Testis (tissue), 5 donors: ENCODE results near the gene CCDC144A. TPM values are rescaled to one million over a fixed set of nuclear protein-coding genes. Genes with fewer than 3 reads are reported as not detected.
"Not testable (repeated sequence)": the region's sequence is repeated elsewhere in the genome, so short reads cannot be mapped to it uniquely, and the experiment has no call there.

Experiments
- DNase-seq: peaks from one replicate; pipeline ENCODE4 v3.0.0-alpha.2; 2019
- H3K27ac ChIP-seq, 2 donors: fragments of 200-600 bp; sonication (generic); one replicate each; pipeline ENCODE4 v1.5.1; 2019
- H3K27me3 ChIP-seq: fragments of 200-600 bp; sonication (generic); one replicate; pipeline ENCODE4 v1.5.1; 2019
- H3K36me3 ChIP-seq: fragments of 200-600 bp; sonication (generic); one replicate; pipeline ENCODE4 v1.5.1; 2017; ENCODE audit warnings: low read depth; ENCODE audit errors: missing control alignments
- H3K4me1 ChIP-seq: fragments of 200-600 bp; sonication (generic); one replicate; pipeline ENCODE4 v1.5.1; 2019
- H3K4me3 ChIP-seq, 2 donors: fragments of 200-600 bp; sonication (generic); one replicate each; pipeline ENCODE4 v1.5.1; 2017 to 2019
- H3K9me3 ChIP-seq: fragments of 200-600 bp; sonication (generic); one replicate; pipeline ENCODE4 v1.5.1; 2017
- POLR2A ChIP-seq: fragments of 450-650 bp; IDR thresholded peaks from one replicate; pipeline ENCODE4 v1.6.1; 2017; ENCODE audit warnings: antibody characterized with exemption, mild to moderate bottlenecking, moderate library complexity
- WGBS, 2 donors: methylation state at CpG; one replicate each; pipeline ENCODE4 v1.1.5; 2018; 5-methylcytosine and 5-hydroxymethylcytosine counted together
- intact Hi-C: fragments of 100-400 bp; cut with DNase I; formaldehyde crosslinking; loops from one replicate; pipeline ENCODE4 v1.15.1; 2023; ENCODE audit warnings: low total_unique reads
- long read RNA-seq, 2 donors: transcript quantifications; one replicate each; lab custom pipeline, GENCODE V29; 2026
- polyA plus RNA-seq: library from polyadenylated mRNA; stranded (reverse); fragments of 350-450 nt; fragmentation: Illumina TruSeq; extraction: RNeasy Lipid Tissue Mini Kit (QIAGEN cat#74804); gene quantifications from one replicate; pipeline ENCODE4 v1.2.3, GENCODE V29; 2014; ENCODE audit warnings: low read depth, low replicate concordance; ENCODE audit not compliant: insufficient read depth
- total RNA-seq, 2 donors: library from RNA; depleted of rRNA; stranded (reverse); fragments of >200 nt; gene quantifications; one replicate each; pipeline ENCODE4 v1.2.3, GENCODE V29; 2016
- TF ChIP-seq, protein P1 (sequence below), 3 experiments: fragments of 450-650 bp in 2 of 3; fragments of 200-600 bp in 1 of 3; sonication (generic) in 1 of 3; IDR thresholded peaks; one replicate each; pipeline ENCODE4 v1.5.1; 2016 to 2019; ENCODE audit warnings: antibody characterized with exemption in 3 of 3, mild to moderate bottlenecking in 2 of 3, moderate library complexity in 1 of 3

The CCDC144A gene, protein sequence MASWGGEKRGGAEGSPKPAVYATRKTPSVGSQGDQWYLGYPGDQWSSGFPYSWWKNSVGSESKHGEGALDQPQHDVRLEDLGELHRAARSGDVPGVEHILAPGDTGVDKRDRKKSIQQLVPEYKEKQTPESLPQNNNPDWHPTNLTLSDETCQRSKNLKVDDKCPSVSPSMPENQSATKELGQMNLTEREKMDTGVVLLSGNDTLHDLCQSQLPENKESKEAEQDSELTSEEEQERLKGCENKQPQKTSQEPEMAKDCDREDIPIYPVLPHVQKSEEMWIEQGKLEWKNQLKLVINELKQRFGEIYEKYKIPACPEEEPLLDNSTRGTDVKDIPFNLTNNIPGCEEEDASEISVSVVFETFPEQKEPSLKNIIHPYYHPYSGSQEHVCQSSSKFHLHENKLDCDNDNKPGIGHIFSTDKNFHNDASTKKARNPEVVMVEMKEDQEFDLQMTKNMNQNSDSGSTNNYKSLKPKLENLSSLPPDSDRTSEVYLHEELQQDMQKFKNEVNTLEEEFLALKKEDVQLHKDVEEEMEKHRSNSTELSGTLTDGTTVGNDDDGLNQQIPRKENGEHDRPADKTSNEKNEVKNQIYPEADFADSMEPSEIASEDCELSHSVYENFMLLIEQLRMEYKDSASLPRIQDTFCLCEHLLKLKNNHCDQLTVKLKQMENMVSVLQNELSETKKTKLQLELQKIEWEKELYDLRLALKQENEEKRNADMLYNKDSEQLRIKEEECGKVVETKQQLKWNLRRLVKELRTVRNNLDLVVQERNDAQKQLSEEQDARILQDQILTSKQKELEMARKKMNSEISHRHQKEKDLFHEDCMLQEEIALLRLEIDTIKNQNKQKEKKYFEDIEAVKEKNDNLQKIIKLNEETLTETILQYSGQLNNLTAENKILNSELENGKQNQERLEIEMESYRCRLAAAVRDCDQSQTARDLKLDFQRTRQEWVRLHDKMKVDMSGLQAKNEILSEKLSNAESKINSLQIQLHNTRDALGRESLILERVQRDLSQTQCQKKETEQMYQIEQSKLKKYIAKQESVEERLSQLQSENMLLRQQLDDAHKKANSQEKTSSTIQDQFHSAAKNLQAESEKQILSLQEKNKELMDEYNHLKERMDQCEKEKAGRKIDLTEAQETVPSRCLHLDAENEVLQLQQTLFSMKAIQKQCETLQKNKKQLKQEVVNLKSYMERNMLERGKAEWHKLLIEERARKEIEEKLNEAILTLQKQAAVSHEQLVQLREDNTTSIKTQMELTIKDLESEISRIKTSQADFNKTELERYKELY (N-terminal part only)
- total RNA-seq: 100 to 1,000 TPM in 1 of 2 donors, 10 to 100 TPM in 1; 97.8 to 144 TPM
- polyA plus RNA-seq: 8.9 TPM
- long read RNA-seq, donor 1, partial matches to known transcripts: 0 of 1 reads
- long read RNA-seq, donor 1, other reads (novel, unspliced or antisense): 0 of 1 reads
- long read RNA-seq, donor 2: 0 reads

DNA sequence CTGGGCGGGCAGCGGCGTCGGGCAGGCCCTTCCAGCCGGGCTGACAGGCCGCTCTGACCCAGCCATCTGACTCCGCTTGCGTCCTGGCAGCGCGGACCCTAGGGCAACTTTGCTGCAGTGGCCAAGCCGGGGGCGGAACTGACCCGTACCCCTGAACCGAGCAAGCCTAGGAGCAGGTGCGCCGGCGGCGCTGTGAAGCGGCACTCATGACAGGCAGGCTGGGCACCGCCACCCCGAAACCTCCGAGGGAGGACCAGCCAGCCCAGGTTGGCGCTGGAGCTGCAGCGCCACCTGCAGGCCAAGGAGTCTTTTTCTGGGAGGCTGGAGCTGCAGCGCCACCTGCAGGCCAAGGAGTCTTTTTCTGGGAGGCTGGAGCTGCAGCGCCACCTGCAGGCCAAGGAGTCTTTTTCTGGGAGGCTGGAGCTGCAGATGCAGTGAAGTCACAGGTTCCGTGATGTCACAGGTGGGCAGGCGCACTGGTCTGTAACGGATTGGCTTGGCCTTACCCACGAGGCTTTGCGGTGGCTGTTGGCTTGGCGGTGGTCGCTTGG lies at the start of gene CCDC144A:
TSS of gene CCDC144A (plus strand) at position 511 of the 551 bp plus-strand sequence. CDS start 160 bp downstream, outside the sequence.
- peak within 1 kb of the TSS in 1 of 2 donors; percentile 59 for H3K27ac ChIP-seq
- H3K9me3 ChIP-seq, intact Hi-C loops, H3K27me3 ChIP-seq, H3K36me3 ChIP-seq, H3K4me1 ChIP-seq: not testable (repeated sequence)
- DNase-seq: peak; percentile 94
- 40 to 52% methylated on average over 6 to 23 of the region's 33 CpGs for WGBS, 2 donors
- peak within 1 kb of the TSS; percentile 36 to 62 for H3K4me3 ChIP-seq
- TF ChIP-seq, protein P1, sequence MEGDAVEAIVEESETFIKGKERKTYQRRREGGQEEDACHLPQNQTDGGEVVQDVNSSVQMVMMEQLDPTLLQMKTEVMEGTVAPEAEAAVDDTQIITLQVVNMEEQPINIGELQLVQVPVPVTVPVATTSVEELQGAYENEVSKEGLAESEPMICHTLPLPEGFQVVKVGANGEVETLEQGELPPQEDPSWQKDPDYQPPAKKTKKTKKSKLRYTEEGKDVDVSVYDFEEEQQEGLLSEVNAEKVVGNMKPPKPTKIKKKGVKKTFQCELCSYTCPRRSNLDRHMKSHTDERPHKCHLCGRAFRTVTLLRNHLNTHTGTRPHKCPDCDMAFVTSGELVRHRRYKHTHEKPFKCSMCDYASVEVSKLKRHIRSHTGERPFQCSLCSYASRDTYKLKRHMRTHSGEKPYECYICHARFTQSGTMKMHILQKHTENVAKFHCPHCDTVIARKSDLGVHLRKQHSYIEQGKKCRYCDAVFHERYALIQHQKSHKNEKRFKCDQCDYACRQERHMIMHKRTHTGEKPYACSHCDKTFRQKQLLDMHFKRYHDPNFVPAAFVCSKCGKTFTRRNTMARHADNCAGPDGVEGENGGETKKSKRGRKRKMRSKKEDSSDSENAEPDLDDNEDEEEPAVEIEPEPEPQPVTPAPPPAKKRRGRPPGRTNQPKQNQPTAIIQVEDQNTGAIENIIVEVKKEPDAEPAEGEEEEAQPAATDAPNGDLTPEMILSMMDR (IDR thresholded peaks at IDR 0.05): peak; percentile 92 to 97 (median 97)

DNA sequence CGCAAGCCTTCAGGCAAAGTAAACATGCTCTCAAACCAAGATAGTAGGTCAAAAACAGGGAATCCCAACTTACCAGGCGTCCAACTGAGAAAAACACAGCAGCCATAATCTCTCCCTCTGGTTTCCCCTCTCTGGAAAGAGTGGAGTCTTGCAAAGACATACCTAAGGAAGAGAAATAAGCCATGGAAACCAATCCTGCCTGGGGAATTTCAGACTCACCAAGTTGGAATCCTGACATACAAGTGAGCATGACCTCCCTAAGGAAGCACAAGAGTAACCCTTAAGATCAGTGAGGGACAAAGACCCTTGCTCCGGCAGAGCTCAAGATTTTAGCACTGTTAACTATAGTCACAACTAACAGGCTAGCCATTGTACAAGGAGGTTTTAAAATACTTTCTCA lies 40.5 kb upstream of the CCDC144A start:
- Histone ChIP-seq H3K4me1 (peaks cover 9% of the 10 kb centered on the region), H3K36me3 (no peaks in the 10 kb centered on the region), H3K27me3 (no peaks in the 10 kb centered on the region), H3K9me3 (no peaks in the 10 kb centered on the region), H3K4me3 (no peak overlapping the region), H3K27ac (no peak overlapping the region)
- intact Hi-C loops: no loop called here
- TF ChIP-seq POLR2A: no peak
- TF ChIP-seq, protein P1 (IDR thresholded peaks at IDR 0.05): no peak
- WGBS, 2 donors: 96 to 100% methylated on average over 3 of the region's 3 CpGs
- no peak for DNase-seq

DNA sequence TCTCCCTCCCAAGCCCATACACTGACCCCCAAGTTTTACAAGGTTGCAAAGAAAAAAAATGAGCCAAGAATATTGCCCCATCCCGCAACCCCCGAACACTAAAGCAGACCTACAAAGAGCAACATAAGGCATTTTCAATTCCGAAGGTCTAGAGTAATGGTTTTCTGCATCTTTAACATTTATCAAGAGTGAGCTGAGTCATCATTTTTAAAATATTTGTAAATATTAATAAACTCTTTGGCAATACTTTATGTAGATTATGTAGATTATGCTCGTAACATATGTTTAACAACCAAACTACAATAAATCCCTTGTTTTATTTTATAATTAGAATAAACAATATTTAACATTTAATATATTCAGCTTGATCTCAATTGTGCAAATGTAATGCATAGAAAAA lies 37.8 kb upstream of the CCDC144A start:
- TF ChIP-seq, protein P1 (IDR thresholded peaks at IDR 0.05): no peak
- no peak for TF ChIP-seq POLR2A
- H3K36me3 ChIP-seq: no peaks in the 10 kb centered on the region
- H3K27ac ChIP-seq: no peak overlapping the region
- intact Hi-C loops: no loop called here
- H3K27me3 ChIP-seq: no peaks in the 10 kb centered on the region
- H3K4me1 ChIP-seq: peaks cover 9% of the 10 kb centered on the region
- 57 to 83% methylated on average over 4 of the region's 4 CpGs for WGBS, 2 donors
- no peak for DNase-seq
- H3K4me3 ChIP-seq: no peak overlapping the region
- H3K9me3 ChIP-seq: no peaks in the 10 kb centered on the region

DNA sequence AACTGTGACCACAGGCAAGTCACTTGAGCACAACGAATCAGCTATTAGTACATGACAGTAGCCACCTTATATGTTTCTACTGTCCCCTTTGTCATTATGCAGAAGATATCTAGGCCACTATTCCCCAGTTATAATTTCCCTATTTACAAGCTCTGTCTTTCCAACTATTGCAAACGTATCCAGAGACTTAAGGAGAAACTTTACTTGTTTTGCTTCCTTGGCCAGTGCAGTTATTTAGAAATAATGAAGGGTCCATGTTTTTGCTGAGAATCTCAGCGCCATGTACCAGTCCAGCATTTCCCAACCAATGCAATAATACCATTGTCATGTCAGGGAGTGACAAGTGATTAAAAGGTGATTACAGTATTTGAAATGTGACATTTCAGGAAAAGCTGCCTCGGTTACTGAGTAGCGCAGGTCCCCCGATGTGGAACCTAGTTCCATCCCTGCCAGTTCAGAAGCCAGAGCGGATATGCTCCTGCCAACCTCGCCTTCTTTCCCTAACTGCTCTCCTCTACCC lies 37.1 kb upstream of the CCDC144A start:
- intact Hi-C loops: no loop called here
- 3% methylated on average over 8 of the region's 8 CpGs for WGBS, 2 donors

More for the DNA sequence above, 37.1 kb upstream of the CCDC144A start:
- Histone ChIP-seq H3K27me3 (no peaks in the 10 kb centered on the region), H3K9me3 (no peaks in the 10 kb centered on the region), H3K27ac (peak overlapping the region; percentile 94 to 99), H3K4me1 (peaks cover 9% of the 10 kb centered on the region), H3K4me3 (peak overlapping the region; percentile 81 to 87), H3K36me3 (no peaks in the 10 kb centered on the region)
- TF ChIP-seq, protein P1 (IDR thresholded peaks at IDR 0.05): no peak
- TF ChIP-seq POLR2A: no peak
- DNase-seq: no peak
